ENCODE results near the gene FUT9. TPM values are rescaled to one million over a fixed set of nuclear protein-coding genes. Genes with fewer than 3 reads are reported as not detected.

The FUT9 gene
- polyA plus RNA-seq, 3 donors: not detected

- no peaks in the 10 kb centered on the region for H3K36me3 ChIP-seq (replicated peaks in 1 of 2; ENCODE audit: control insufficient read depth in 1 of 2, insufficient read depth in 2 of 2, low read length in 2 of 2)
- no peaks in the 10 kb centered on the region for H3K4me1 Mint-ChIP-seq
- no peaks in the 10 kb centered on the region for H3K79me2 ChIP-seq (ENCODE audit: insufficient read depth, low read length)
- H3K4me3 Mint-ChIP-seq: no peak overlapping the region
- H3K27ac Mint-ChIP-seq: no peak overlapping the region
- H4K20me1 ChIP-seq (ENCODE audit: insufficient read depth, low read length): no peaks in the 10 kb centered on the region
- intact Hi-C loops (cut with micrococcal nuclease): no loop called here
- H3K9ac ChIP-seq (ENCODE audit: insufficient read depth, low read length, poor library complexity, severe bottlenecking): no peak overlapping the region
- no peak overlapping the region for H2AFZ ChIP-seq (ENCODE audit: insufficient read depth, low read depth, low read length, poor library complexity, severe bottlenecking)
- H3K27ac ChIP-seq (ENCODE audit: low read depth in 1 of 2, low read length in 2 of 2): no peak overlapping the region
- no peak for TF ChIP-seq CTCF (IDR thresholded peaks at IDR 0.05)
- H3K27me3 Mint-ChIP-seq (ENCODE audit: low read depth in 3 of 3): peaks cover 0 to 1% (median 0%) of the 10 kb centered on the region in 3 donors
- DNase-seq: no peak
- H3K27me3 ChIP-seq (ENCODE audit: control insufficient read depth in 2 of 2, insufficient read depth in 2 of 2, low read length in 2 of 2): no peaks in the 10 kb centered on the region
- no peak overlapping the region for H3K4me2 ChIP-seq (replicated peaks; ENCODE audit: extremely low read depth, low read length, poor library complexity, severe bottlenecking)
- H3K9me3 ChIP-seq (replicated peaks in 1 of 2; ENCODE audit: control insufficient read depth in 1 of 2, insufficient read depth in 1 of 2, low read length in 2 of 2): peaks cover 0 to 4% of the 10 kb centered on the region in 2 donors
- peaks cover 0 to 8% (median 3%) of the 10 kb centered on the region in 7 donors for H3K9me3 Mint-ChIP-seq
- no peak overlapping the region for H3K4me3 ChIP-seq (replicated peaks in 1 of 3; ENCODE audit: low read depth in 2 of 3, low read length in 3 of 3)
- H3K4me1 ChIP-seq (ENCODE audit: control insufficient read depth in 1 of 2, insufficient read depth in 2 of 2, low read length in 2 of 2): no peaks in the 10 kb centered on the region
- no peaks in the 10 kb centered on the region for H3K36me3 Mint-ChIP-seq
Measured at GRCh38 chr6:96164802-96165201, 149.0 kb downstream of the FUT9 start.

GRCh38 chr6:96171112-96171511 lies 155.3 kb downstream of the FUT9 start:
- H3K27me3 ChIP-seq (ENCODE audit: control insufficient read depth in 2 of 2, insufficient read depth in 2 of 2, low read length in 2 of 2): no peaks in the 10 kb centered on the region
- H3K9ac ChIP-seq (ENCODE audit: insufficient read depth, low read length, poor library complexity, severe bottlenecking): no peak overlapping the region
- no peak overlapping the region for H3K4me2 ChIP-seq (replicated peaks; ENCODE audit: extremely low read depth, low read length, poor library complexity, severe bottlenecking)
- H3K27ac Mint-ChIP-seq: no peak overlapping the region
- no peaks in the 10 kb centered on the region for H3K36me3 Mint-ChIP-seq
- no peaks in the 10 kb centered on the region for H4K20me1 ChIP-seq (ENCODE audit: insufficient read depth, low read length)
- no peaks in the 10 kb centered on the region for H3K79me2 ChIP-seq (ENCODE audit: insufficient read depth, low read length)
- no peak overlapping the region for H3K4me3 Mint-ChIP-seq
- H3K4me3 ChIP-seq (replicated peaks in 1 of 3; ENCODE audit: low read depth in 2 of 3, low read length in 3 of 3): no peak overlapping the region
- 80% methylated on average over 1 of the region's 2 CpGs for WGBS (ENCODE audit: insufficient coverage)
- H3K9me3 ChIP-seq (replicated peaks in 1 of 2; ENCODE audit: control insufficient read depth in 1 of 2, insufficient read depth in 1 of 2, low read length in 2 of 2): peaks cover 0 to 2% of the 10 kb centered on the region in 2 donors
- H3K27me3 Mint-ChIP-seq (ENCODE audit: low read depth in 3 of 3): peaks cover 0 to 1% (median 0%) of the 10 kb centered on the region in 3 donors
- DNase-seq: no peak
- no peak overlapping the region for H3K27ac ChIP-seq (ENCODE audit: low read depth in 1 of 2, low read length in 2 of 2)
- TF ChIP-seq CTCF (IDR thresholded peaks at IDR 0.05): no peak
- no peaks in the 10 kb centered on the region for H3K4me1 ChIP-seq (ENCODE audit: control insufficient read depth in 1 of 2, insufficient read depth in 2 of 2, low read length in 2 of 2)
- no peaks in the 10 kb centered on the region for H3K9me3 Mint-ChIP-seq
- no peaks in the 10 kb centered on the region for H3K4me1 Mint-ChIP-seq
- no peaks in the 10 kb centered on the region for H3K36me3 ChIP-seq (replicated peaks in 1 of 2; ENCODE audit: control insufficient read depth in 1 of 2, insufficient read depth in 2 of 2, low read length in 2 of 2)
- intact Hi-C loops (cut with micrococcal nuclease): no loop called here
- H2AFZ ChIP-seq (ENCODE audit: insufficient read depth, low read depth, low read length, poor library complexity, severe bottlenecking): no peak overlapping the region

Data from CD14-positive monocyte (primary cell).